SW 1271 (cell line): ENCODE measurements around the gene SPOCD1.

Experiments
- DNase-seq, 2 experiments: peaks; one replicate each; lab custom pipeline; 2025; lab: John Stamatoyannopoulos, UW

Gene SPOCD1

GRCh38 chr1:31771891-31772668 lies 43.7 kb downstream of the SPOCD1 start:
- DNase-seq, result no peak

GRCh38 chr1:31769720-31770390 lies 46.0 kb downstream of the SPOCD1 start:
- no peak for DNase-seq

GRCh38 chr1:31768939-31769704 lies 46.7 kb downstream of the SPOCD1 start:
- DNase-seq, result no peak

- DNase-seq, result no peak
These were observed 47.4 kb downstream of the SPOCD1 start for GRCh38 chr1:31768407-31768907.

GRCh38 chr1:31767225-31767624 lies 48.6 kb downstream of the SPOCD1 start:
- DNase-seq, result no peak

GRCh38 chr1:31765516-31765915 lies 50.3 kb downstream of the SPOCD1 start:
- DNase-seq, result no peak

GRCh38 chr1:31765041-31765467 lies 50.8 kb downstream of the SPOCD1 start:
- peak in 1 of 2 experiments; percentile 3 for DNase-seq

- DNase-seq, result peak in 1 of 2 experiments; percentile 5
These were observed 51.3 kb downstream of the SPOCD1 start, which contains the start of gene ADGRB2 for GRCh38 chr1:31764312-31765040. ADGRB2 (minus strand) TSS chr1:31764340; CDS start chr1:31757221, 7,119 bp downstream.

GRCh38 chr1:31763671-31764311 lies 52.0 kb downstream of the SPOCD1 start:
- no peak for DNase-seq

GRCh38 chr1:31762726-31763670 lies 52.8 kb downstream of the SPOCD1 start:
- peak; percentile 40 to 63 for DNase-seq

- DNase-seq, result no peak
These were observed 53.5 kb downstream of the SPOCD1 start for GRCh38 chr1:31762323-31762722.

- DNase-seq, result no peak
These were observed 53.9 kb downstream of the SPOCD1 start for GRCh38 chr1:31761883-31762282.

- peak in 1 of 2 experiments; percentile 44 for DNase-seq
These were observed 55.1 kb downstream of the SPOCD1 start for GRCh38 chr1:31760471-31761470.

GRCh38 chr1:31759298-31760023 lies 56.4 kb downstream of the SPOCD1 start:
- no peak for DNase-seq

GRCh38 chr1:31758823-31759222 lies 57.0 kb downstream of the SPOCD1 start:
- no peak for DNase-seq

GRCh38 chr1:31757989-31758388 lies 57.8 kb downstream of the SPOCD1 start:
- no peak for DNase-seq

GRCh38 chr1:31757204-31757679 lies 58.6 kb downstream of the SPOCD1 start:
- no peak for DNase-seq

- no peak for DNase-seq
These were observed 59.2 kb downstream of the SPOCD1 start for GRCh38 chr1:31756578-31756977.
